HK-2 (cell line): ENCODE results near the gene C6orf62.
"Not testable (repeated sequence)": the region's sequence is repeated elsewhere in the genome, so short reads cannot be mapped to it uniquely, and the experiment has no call there.

Experiments
- DNase-seq: peaks from one replicate; pipeline ENCODE4 v3.0.0-alpha.2; 2018; ENCODE audit not compliant: unreplicated experiment

The C6orf62 gene

DNA sequence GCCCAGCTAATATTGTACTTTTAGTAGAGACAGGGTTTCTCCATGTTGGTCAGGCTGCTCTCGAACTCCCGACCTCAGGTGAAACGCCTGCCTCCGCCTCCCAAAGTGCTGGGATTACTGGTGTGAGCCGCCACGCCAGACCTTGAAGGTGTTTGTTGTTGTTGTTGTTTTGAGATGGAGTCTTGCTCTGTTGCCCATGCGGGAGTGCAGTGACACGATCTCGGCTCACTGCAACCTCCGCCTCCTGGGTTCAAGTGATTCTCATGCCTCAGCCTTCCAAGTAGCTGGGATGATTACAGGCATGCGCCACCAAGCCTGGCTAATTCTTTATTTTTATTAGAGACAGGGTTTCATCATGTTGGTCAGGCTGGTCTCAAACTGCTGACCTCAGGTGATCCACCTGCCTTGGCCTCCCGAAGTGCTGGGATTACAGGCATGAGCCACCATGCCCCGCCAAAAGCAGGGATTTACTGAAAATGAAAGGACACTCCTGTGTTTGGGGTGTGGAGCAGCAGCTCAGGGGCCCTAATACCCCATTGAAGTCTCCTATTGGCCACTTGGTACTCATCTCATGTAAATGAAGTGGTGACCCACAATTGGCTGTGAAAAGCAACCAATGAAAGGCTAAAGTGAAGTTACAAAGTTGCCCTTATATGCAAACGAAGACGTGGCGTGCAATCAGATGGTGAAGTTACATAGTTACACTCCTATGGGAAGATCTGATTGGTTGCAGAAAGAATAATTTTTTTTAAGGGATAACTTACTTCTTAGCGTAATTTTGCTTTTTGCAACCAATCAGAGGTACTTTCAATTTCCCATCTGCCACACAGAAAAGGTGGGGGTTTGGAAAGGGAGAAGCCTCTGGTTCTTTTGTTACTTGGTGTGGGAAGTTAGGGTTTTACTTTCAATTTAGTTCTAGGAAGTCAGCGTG lies 50.6 kb downstream of the C6orf62 start:
- not testable (repeated sequence) for DNase-seq

DNA sequence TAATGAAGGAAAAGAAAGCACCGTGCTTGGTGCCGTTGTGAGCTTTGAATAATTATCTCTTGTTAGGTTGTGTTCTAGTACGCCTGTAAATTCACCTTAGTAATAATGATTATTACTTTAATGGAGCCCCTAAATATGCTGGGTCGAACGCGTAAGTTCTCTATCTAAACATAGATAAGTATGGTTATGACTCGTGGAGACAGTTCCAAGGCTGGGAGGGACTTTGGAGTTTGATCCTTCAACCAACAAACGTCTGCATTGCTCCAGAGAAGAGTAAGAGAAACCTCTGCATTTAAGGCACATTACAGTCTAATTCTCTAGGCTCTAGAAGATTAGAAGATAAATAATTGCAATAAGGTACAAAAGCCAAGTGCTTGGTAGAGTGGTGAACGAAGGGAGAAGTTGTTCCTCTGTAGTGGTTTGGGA lies 51.6 kb downstream of the C6orf62 start:
- DNase-seq = no peak

DNA sequence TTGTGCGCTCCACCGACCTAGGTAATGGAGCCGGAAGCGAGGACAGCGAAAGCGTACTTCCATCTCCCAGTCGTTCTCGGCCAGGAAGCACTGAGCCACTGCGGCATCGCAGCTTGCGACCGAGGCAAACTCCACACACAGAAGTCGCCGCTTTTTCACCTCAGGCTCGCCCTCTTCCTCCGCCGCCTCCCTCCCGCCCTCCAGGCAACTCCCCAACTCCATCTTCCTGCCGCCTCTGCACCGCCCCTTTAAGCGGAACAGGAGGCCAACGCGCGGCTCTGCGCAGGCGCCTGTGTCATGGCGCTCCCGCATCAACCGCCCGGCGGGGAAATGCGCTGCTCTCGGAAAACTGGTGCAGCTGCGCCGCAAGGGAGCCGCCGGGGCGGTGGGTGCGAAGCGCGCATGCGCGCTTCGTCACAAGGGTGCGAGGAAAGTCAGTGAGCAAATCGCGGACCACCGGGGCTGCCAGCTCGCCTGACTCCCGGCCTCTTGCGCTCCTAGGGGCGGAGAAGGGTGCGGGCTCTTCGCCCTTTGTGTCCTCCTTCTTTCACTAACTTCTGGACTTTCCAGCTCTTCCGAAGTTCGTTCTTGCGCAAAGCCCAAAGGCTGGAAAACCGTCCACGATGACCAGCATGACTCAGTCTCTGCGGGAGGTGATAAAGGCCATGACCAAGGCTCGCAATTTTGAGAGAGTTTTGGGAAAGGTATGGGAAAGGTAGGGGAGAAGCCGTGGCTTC lies 52.1 kb downstream of the C6orf62 start, which contains the start of the genes ACOT13 and TDP2:
Gene ACOT13 (plus strand): TSS at position 437 of the 737 bp plus-strand sequence. CDS start 187 bp downstream, at position 624.
Gene TDP2 (minus strand): TSS at position 259 of the 737 bp plus-strand sequence. CDS start 37 bp downstream, at position 222.
- DNase-seq = peak; percentile 97

DNA sequence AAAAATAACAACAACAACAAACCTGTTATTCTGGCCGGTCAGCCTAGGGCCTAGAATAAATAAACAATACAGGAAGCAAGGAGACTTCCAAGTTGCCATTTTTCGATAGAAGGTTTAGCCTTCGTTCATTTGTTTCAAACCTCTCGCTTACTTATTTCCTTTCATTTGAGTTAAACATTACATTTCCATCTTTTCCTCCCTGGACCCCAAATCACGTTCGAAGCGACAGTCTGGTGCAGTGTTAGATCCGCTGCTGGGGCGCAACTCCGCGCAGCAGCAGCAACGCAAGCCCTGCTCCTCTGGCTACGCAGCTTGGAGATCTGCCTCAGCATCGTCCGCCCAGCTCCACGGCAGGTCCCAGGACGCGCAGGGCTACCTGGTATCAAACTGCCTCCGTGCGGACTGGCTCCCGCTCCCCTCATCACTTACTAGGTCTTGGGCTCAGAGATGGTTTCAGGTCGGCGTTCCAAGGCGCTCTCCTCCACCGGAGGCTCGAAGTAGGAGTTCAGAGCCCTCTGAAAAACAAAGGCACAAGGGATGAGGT lies 52.8 kb downstream of the C6orf62 start:
- no peak for DNase-seq

DNA sequence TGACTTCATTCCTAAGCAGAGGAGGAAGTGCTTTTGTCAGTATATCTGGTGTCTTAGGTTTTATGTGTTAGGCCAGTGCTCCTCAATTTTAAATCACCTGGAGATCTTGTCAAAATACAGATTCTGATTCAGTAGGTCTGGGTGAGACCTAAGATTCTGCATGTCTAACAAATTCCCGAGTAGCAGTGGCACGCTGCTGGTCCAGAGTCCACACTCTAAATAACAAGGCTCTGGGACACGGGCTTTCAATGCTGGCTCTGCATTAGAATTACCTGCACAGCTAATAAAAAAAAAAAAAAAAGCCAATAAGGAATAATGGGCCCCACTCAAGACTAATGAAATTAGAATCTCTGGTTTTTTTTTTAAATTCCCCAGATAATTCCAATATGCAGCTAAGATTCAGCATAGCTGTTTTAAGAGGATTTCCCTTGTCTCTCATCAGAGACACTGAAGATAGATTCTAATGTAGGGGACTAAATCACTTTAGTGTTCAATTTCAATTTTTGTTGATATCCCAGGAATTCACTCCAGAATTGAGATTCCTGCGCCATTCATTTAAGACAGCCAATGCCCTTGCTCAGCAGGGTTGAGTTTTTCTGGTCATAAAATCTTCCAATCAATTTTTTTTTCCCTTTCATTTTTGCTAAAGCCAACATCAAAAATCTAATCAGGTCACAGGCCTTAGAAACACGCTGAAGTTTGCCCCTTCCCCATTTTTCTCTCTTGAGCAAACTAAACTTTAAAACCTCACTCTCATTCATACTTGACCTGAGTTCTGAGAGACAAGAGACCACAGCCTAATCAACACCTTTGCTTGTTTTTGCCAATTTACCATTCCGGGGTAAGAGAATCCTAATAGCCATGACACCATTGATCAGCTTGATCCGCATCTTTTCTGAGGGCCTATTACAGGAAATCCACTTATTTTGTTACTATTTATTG lies 54.6 kb downstream of the C6orf62 start:
- no peak for DNase-seq

DNA sequence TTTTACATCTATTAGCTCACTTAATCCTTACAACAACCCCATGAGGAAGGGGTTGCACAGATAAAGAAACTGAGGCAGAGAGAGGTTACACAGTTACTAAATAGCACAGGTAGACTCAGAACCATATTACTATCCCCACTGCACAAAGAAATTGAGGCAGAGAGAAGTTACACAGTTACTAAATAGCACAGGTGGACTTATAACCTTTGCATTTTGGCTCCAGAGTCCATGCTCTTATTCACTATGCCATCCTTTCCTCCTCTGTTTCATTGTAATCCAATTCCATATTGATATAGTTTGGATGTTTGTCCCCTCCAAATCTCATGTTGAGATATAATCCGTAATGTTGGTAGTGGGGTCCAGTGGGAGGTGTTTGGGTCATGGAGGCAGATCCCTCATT lies 55.8 kb downstream of the C6orf62 start:
- DNase-seq = no peak

DNA sequence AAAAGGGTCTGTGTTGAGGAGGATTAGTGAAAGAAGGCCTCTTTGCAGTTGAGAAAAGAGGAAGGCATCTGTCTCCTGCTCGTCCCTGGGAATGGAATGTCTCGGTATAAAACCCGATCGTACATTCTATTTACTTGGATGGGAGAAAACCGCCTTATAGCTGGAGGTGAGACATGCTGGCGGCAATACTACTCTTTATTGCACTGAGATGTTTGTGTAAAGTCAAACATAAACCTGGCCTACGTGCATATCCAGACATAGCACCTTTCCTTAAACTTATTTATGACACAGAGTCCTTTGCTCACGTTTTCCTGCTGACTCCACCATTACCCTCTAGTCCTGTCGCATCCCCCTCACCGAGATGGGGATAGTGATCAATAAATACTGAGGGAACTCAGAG lies 56.7 kb downstream of the C6orf62 start:
- no peak for DNase-seq

DNA sequence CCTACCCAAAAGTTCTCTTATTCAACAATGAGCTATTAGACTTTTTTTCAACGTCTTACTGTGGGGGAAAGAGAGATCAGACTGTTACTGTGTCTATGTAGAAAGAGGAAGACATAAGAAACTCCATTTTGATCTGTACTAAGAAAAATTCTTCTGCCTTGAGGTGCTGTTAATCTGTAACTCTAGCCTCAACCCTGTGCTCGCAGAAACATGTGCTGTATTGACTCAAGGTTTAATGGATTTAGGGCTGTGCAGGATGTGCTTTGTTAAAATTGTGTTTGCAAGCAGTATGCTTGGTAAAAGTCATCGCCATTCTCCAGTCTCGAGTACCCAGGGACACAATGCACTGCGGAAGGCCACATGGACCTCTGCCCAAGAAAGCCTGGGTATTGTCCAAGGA lies 57.2 kb downstream of the C6orf62 start:
- DNase-seq = not testable (repeated sequence)

DNA sequence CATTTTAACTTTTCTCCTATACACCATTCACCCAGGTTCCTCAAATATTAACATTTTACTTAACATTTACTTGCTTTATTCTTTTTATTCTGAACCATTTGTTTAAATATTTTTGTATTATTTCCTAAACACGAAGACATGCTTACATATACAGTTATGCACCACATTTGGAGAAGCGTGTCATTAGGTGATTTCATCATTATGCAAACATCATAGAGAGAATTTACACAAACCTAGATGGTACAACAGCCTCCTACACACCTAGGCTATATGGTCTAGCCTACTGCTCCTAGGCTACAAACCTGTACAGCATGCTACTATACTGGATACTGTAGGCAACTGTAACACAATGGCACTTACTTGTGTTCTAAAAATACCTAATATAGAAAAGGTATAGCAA lies 58.8 kb downstream of the C6orf62 start:
- DNase-seq = no peak

DNA sequence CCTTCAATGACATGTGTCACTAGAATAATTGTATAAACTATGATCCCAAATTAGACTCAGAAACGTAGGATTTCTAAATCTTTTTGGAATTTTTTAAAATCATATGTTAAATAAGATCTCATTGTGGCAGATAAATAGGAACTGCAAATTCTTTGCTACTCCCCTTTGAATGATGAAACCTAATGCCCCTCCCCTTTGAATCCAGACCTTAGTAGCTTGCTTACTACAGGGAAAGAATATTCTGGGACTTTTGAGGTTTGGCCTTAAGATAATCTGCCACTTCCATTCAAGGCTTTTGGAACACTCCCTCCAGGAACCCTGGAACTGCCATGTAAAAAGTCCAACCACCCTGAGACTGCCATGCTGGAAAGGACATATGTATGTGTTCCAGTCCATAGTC lies 59.4 kb downstream of the C6orf62 start:
- DNase-seq = no peak

DNA sequence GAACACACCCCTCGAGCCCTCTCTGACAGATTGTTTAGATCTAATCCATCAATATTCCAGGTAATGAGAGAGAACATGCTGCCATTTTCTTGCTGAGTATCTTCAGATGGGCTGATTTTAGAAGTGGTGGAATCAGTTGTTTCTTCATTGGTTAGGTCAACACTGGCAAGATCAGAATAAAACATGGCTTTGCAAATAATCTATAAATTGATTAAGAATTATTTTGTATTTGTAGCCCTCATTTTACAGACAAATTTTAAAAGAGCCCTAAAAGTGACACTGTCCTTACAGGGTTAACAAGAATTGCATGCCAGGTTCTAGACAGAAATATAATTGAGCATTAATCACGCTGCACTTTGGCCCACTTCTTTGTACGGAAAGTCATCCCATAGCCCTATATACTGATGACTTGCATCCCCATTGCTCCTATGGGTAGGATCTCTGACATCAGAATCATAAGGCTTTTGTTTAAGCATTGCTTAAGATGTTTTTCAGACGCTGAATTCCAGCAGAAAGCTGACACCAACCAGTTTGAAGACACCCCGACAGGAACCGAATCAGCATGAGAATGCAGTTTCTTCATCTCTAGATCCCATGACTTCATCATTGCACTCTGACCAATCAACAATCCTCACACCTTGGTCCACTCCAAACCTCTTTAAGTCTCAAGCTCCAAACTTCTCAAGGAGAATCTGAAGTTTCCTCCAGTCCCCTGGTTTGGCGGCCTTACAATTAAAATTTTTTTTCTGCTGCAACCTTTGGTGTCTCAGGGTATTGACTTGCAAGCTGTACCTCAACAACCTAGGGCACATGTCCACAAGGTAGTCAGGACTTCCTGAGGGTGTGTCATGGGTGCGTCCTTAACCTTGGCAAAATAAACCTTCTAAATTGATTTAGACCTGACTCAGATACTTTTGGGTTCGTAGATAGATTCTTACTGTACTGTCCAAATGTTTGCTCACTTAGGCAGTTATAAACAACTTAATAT lies 60.1 kb downstream of the C6orf62 start:
- no peak for DNase-seq

DNA sequence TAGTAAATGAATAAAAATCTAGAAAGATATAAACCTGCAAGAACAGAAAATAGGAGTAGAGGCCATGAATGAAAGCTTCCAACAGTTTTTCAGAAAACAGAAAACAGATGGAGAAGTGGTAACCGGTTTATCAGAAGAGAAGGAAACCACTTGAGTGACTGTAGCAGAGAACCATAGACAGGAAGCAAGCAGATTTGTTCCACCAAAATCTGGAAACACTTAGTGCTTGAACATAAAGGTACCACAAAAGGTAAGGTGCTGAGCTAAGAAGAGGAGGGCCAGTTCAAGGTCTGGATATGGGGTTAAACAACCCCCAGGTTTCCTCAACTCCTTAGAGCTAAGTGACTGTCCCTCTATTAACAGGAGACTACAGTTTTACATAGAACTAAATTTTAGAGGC lies 63.7 kb downstream of the C6orf62 start:
- DNase-seq = no peak
